Measurements from ENCODE around the gene NAIF1.
A peak's percentile ranks its signal among the peaks of the same experiment; 100 is the strongest.

The NAIF1 gene

DNA sequence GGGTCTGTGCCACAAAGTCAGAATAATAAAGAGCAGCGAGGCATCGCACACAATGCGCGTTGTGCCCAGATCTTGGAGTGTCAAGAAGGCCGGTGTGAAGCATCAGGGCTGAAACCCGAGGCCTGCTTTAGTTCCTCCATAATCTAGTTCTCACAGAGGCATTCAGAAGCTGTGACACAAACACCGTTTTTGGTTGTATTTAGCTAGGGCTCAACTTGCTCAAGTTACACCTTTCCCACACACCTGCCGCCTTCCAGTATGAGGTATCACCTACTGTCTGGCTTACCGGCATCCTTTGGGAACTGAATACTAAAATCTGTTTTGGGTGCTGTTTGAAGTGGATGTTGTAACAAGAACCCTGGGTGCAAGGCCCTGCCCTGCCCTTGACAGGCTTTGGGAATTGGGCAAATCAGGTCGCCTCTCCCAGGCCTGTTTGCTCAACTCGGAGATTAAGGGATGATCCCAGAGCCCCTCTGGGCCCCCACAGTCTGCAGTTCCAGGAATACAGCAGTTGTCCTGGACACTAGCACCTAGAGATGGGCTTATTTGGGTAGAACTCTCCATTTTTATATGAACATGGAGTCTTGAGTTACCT, 27.9 kb upstream of the NAIF1 start:
- Histone ChIP-seq H3K27me3 (ENCODE audit: insufficient read depth, low read length) (no peaks in the 10 kb centered on the region), H3K79me2 (ENCODE audit: insufficient read depth, low read length) (peaks cover 6% of the 10 kb centered on the region; the same call in 1 of the 2 replicates), H2AFZ (ENCODE audit: low read length) (no peak overlapping the region), H3K36me3 (ENCODE audit: insufficient read depth, low read length) (no peaks in the 10 kb centered on the region), H3K27ac (ENCODE audit: low read depth, low read length, poor library complexity, severe bottlenecking) (no peak overlapping the region), H4K20me1 (ENCODE audit: insufficient read depth, low read length) (no peaks in the 10 kb centered on the region), H3F3A (ENCODE audit: insufficient read depth, low read length) (no peaks in the 10 kb centered on the region), H3K9ac (ENCODE audit: low read length) (no peak overlapping the region), H3K4me1 (ENCODE audit: insufficient read depth, low read length, severe bottlenecking) (peaks cover 34% of the 10 kb centered on the region), H3K9me3 (ENCODE audit: low read length) (no peaks in the 10 kb centered on the region), H3K9me2 (ENCODE audit: low read depth, low read length) (no peaks in the 10 kb centered on the region), H3K4me2 (ENCODE audit: low read length) (no peak overlapping the region), H3K4me3 (ENCODE audit: low read depth, low read length, poor library complexity, severe bottlenecking) (no peak overlapping the region)
- no peak for TF ChIP-seq EZH2 (IDR thresholded peaks at IDR 0.05; ENCODE audit: borderline replicate concordance, low read length)
- TF ChIP-seq CTCF (IDR thresholded peaks at IDR 0.05; ENCODE audit: low read length), result no peak

GRCh38 chr9:128094166-128094949, 27.2 kb upstream of the NAIF1 start:
- TF ChIP-seq EZH2 (IDR thresholded peaks at IDR 0.05; ENCODE audit: borderline replicate concordance, low read length) (no peak), CTCF (IDR thresholded peaks at IDR 0.05; ENCODE audit: low read length) (no peak)
- Histone ChIP-seq H3K9me2 (ENCODE audit: low read depth, low read length) (no peaks in the 10 kb centered on the region), H4K20me1 (ENCODE audit: insufficient read depth, low read length) (no peaks in the 10 kb centered on the region), H3K4me1 (ENCODE audit: insufficient read depth, low read length, severe bottlenecking) (peaks cover 34% of the 10 kb centered on the region), H3F3A (ENCODE audit: insufficient read depth, low read length) (no peaks in the 10 kb centered on the region), H3K9ac (ENCODE audit: low read length) (no peak overlapping the region; the same call in 1 of the 2 replicates), H3K27me3 (ENCODE audit: insufficient read depth, low read length) (no peaks in the 10 kb centered on the region), H3K27ac (ENCODE audit: low read depth, low read length, poor library complexity, severe bottlenecking) (peak overlapping the region; percentile 40), H3K4me2 (ENCODE audit: low read length) (peak overlapping the region; percentile 35), H3K4me3 (ENCODE audit: low read depth, low read length, poor library complexity, severe bottlenecking) (no peak overlapping the region), H3K79me2 (ENCODE audit: insufficient read depth, low read length) (peaks cover 6% of the 10 kb centered on the region; the same call in 1 of the 2 replicates), H3K36me3 (ENCODE audit: insufficient read depth, low read length) (no peaks in the 10 kb centered on the region), H3K9me3 (ENCODE audit: low read length) (no peaks in the 10 kb centered on the region), H2AFZ (ENCODE audit: low read length) (no peak overlapping the region)

DNA sequence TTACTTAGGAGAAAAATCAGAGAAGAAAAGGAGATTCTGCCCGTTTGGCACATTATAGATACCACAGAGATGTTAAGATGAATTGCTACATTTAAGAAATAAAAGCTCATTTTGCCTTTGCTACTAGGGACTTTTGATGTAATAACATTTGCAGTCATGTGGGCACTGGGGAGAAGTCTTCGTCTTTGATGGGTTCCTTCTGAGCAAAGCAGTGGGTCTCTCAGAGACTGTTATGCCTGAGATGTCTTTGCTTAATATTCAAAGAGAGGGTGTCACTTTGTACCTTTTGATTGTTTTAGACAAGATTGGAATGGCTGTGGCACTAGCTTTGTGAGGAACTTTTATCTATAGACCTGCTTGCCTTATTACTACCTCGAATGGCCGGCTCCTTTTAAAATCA, 25.9 kb upstream of the NAIF1 start:
- Histone ChIP-seq H3K79me2 (ENCODE audit: insufficient read depth, low read length) (peaks cover 19% of the 10 kb centered on the region), H3F3A (ENCODE audit: insufficient read depth, low read length) (no peaks in the 10 kb centered on the region), H3K9me2 (ENCODE audit: low read depth, low read length) (no peaks in the 10 kb centered on the region), H3K9ac (ENCODE audit: low read length) (peak overlapping the region; percentile 15), H3K4me2 (ENCODE audit: low read length) (no peak overlapping the region), H3K27ac (ENCODE audit: low read depth, low read length, poor library complexity, severe bottlenecking) (peak overlapping the region; percentile 40), H2AFZ (ENCODE audit: low read length) (no peak overlapping the region), H3K4me3 (ENCODE audit: low read depth, low read length, poor library complexity, severe bottlenecking) (no peak overlapping the region), H3K36me3 (ENCODE audit: insufficient read depth, low read length) (no peaks in the 10 kb centered on the region), H3K9me3 (ENCODE audit: low read length) (no peaks in the 10 kb centered on the region), H3K27me3 (ENCODE audit: insufficient read depth, low read length) (no peaks in the 10 kb centered on the region), H3K4me1 (ENCODE audit: insufficient read depth, low read length, severe bottlenecking) (peaks cover 32% of the 10 kb centered on the region), H4K20me1 (ENCODE audit: insufficient read depth, low read length) (no peaks in the 10 kb centered on the region)
- no peak for TF ChIP-seq EZH2 (IDR thresholded peaks at IDR 0.05; ENCODE audit: borderline replicate concordance, low read length)
- TF ChIP-seq CTCF (IDR thresholded peaks at IDR 0.05; ENCODE audit: low read length), result no peak
